Placental epithelial cell (primary cell): ENCODE results near the gene ESYT1. TPM values are rescaled to one million over a fixed set of nuclear protein-coding genes. Genes with fewer than 3 reads are reported as not detected.

ENCODE experiments used
- total RNA-seq: library from RNA; depleted of rRNA; stranded (reverse); fragments of >200 nt; gene quantifications from 2 replicates; pipeline ENCODE4 v1.2.3, GENCODE V29; 2012

ESYT1 gene, protein sequence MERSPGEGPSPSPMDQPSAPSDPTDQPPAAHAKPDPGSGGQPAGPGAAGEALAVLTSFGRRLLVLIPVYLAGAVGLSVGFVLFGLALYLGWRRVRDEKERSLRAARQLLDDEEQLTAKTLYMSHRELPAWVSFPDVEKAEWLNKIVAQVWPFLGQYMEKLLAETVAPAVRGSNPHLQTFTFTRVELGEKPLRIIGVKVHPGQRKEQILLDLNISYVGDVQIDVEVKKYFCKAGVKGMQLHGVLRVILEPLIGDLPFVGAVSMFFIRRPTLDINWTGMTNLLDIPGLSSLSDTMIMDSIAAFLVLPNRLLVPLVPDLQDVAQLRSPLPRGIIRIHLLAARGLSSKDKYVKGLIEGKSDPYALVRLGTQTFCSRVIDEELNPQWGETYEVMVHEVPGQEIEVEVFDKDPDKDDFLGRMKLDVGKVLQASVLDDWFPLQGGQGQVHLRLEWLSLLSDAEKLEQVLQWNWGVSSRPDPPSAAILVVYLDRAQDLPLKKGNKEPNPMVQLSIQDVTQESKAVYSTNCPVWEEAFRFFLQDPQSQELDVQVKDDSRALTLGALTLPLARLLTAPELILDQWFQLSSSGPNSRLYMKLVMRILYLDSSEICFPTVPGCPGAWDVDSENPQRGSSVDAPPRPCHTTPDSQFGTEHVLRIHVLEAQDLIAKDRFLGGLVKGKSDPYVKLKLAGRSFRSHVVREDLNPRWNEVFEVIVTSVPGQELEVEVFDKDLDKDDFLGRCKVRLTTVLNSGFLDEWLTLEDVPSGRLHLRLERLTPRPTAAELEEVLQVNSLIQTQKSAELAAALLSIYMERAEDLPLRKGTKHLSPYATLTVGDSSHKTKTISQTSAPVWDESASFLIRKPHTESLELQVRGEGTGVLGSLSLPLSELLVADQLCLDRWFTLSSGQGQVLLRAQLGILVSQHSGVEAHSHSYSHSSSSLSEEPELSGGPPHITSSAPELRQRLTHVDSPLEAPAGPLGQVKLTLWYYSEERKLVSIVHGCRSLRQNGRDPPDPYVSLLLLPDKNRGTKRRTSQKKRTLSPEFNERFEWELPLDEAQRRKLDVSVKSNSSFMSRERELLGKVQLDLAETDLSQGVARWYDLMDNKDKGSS
- total RNA-seq, result 100 and 157 TPM in 2 replicates

DNA sequence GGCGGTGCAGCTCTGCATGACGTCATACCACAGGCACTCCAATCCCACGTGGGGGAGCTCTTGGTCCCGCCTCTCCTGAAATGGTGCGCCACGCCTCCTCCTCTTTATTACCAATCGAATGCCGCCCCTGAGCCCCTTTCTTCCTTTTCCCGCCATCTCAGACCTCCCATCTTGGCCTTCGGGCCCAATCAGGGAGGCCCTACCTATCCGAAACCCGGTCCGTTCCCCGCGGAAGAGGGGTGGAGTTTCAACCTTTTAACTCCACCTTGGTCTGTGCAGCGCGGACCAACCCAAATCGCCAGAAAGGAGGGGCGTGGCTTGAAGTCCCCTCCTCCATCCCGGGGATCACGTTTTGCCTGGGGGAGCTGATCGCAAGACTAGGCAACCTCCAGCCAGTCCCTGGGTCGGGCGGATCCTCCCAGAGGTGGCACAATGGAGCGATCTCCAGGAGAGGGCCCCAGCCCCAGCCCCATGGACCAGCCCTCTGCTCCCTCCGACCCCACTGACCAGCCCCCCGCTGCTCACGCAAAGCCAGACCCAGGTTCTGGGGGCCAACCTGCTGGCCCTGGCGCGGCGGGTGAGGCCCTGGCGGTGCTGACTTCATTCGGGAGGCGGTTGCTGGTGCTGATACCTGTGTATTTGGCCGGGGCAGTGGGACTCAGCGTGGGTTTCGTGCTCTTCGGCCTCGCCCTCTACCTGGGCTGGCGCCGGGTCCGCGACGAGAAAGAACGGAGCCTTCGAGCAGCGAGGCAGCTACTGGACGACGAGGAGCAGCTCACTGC, at the start of gene ESYT1:
Gene ESYT1 (plus strand): TSS at position 380 of the 782 bp plus-strand sequence. CDS start 53 bp downstream, at position 433.

DNA sequence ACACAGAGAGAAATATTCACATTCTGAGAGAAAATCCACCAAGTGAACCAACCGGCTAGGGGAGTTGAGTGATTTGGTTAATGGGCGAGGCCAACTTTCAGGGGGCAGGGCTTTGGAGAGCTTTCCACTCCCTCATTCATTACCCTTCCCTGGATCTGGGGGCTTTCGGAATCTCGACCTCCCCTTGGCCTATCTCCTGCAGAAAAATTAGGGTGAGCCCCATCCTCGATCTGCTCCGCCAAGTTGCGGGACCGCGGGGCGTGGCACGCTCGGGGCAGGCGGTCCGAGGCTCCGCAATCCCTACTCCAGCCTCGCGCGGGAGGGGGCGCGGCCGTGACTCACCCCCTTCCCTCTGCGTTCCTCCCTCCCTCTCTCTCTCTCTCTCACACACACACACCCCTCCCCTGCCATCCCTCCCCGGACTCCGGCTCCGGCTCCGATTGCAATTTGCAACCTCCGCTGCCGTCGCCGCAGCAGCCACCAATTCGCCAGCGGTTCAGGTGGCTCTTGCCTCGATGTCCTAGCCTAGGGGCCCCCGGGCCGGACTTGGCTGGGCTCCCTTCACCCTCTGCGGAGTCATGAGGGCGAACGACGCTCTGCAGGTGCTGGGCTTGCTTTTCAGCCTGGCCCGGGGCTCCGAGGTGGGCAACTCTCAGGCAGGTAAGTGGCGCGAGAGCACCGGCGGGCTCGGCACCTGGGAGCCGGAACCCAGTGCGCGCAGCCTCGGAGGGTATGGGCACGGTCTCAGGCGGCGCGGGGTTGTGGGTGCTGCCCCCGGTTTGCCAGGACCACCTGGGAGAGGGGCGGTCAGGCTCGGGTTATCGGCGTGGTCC, 48.1 kb upstream of the ESYT1 start, which contains the start of gene ERBB3:
Gene ERBB3 (plus strand): TSS at position 443 of the 833 bp plus-strand sequence. CDS start 136 bp downstream, at position 579.

DNA sequence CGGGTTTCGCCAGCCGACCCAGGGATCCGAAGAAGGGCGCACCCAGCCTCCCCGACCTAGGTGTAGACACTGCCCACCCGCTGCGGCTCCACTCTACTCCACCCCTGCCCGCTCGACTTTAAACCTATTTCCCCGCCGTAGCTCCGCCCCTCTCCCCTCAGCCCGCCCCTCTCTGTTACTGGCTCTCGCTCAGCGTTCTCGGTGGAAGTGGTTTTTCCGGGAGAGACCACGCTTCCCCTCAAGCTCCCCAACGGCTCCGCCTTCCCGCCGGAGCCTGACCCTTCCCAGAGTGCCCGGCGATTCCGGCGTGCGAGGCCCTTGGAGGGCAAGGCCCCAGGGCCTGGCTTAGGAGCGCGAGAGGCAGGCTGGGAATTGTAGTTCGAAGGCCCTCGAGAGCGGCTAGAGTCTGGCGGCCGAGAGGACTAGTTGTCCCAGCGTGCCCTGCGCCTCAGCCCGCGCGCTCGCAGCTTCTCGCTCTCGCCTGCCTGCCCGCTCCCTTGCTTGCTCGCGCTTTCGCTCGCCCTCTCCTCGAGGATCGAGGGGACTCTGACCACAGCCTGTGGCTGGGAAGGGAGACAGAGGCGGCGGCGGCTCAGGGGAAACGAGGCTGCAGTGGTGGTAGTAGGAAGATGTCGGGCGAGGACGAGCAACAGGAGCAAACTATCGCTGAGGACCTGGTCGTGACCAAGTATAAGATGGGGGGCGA, 23.8 kb upstream of the ESYT1 start, which contains the start of gene PA2G4:
Gene PA2G4 (plus strand): TSS at position 451 of the 706 bp plus-strand sequence. CDS start 179 bp downstream, at position 630.

DNA sequence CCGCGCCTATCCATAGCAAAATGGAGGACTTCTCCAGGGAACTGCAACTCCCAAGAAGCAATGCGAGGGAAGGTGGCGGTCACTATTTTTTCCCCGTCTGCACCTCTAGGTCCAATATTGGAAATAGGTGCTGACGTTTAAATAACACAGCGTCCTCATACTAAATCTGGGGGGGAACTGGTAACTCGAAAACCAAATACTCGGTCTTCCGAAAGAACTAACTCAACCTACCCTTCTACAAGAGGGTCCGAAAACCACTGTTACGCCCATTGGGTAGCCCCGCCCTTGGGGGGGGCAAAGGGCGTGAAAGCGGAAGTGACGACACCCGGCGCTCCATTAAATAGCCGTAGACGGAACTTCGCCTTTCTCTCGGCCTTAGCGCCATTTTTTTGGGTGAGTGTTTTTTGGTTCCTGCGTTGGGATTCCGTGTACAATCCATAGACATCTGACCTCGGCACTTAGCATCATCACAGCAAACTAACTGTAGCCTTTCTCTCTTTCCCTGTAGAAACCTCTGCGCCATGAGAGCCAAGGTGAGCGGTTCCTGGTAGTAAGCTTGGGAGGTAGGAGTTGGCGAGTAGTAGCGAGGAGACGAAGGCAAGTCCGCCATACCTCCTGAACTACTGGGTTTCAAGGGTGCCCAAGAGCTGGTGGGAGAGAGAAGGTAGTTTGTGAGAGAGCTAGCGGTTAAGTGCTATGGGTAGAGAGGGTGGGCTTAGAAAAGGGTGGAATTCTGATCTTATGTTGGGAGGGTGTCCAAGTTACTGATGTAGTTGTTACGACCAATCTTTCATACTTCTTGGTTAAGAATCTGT, 11.6 kb upstream of the ESYT1 start, which contains the start of gene RPL41:
Gene RPL41 (plus strand): TSS at position 367 of the 815 bp plus-strand sequence.

DNA sequence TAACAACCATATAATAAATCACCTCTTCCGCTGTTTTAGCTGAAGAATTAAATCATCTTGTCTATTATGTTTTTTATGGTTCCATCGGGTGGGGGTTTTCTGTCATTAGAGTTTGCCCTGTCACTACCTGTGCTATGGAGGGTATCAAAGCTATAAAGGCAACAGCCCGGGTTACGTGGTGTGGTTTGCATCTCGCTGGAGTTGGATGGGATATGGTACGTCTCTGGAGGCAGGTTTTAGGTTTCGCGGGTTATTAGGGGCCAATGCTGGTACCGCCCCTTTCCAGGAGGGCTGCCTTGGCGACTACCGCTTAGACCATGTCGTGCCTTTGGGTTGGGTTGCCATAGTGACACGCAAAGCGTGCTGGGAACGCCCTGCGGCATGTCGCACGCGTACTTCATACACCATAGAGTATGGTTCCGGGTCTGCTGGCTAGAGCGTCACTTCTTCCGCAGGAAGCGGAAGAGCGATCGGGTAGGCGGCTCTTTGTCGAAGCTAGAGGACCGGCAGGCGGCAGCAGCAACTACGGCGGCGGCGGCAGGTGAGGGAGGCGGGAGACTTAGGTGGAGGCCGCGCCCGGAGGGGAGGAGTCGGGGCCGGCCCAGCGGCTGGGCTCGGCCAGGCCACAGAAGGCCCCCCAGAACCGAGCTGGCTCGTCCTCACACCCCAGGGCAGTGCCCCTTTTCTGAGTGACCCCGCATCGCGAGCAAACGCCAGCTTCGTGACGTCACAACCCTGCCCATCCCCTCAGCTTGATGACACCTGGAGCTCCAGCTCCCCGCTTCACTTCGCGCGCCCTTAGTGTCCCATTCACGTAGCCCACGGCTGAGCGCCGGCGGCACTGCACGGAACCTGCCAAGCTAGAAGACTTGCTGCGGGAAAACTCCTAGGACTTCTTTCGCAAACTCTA, 10.0 kb upstream of the ESYT1 start, which contains the start of gene ZC3H10:
Gene ZC3H10 (plus strand): TSS at position 489 of the 910 bp plus-strand sequence. CDS start 2,297 bp downstream, outside the sequence.

DNA sequence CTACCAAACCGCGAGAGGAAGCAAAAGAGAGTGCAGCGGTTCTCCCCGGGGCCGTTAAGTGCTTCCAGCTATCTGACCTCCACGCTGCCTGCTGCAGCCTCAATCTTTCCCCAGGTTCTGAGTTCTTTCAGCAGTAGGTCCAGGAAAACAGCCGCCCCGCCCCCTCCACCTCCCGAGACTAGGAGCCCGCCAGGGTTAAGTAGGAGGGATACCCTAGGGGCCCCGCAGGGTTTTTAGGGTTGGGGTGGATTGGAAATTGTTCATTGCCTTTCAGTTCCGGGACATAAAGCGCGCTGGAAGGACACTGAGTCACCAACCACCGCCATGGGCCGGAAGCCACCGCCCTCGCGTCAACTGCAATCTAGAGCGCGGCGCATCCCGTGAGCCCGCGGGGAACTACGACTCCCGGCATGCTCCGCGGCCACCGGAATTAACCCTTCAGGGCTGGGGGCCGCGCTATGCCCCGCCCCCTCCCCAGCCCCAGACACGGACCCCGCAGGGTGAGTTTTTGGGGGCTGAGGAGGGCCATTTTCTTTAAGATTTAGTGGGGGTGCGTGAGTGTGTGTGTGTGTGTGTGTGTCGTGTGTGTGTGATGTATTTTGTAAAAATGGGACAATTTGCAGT, 24.2 kb downstream of the ESYT1 start, which contains the start of gene MYL6B:
Gene MYL6B (plus strand): TSS at position 456 of the 624 bp plus-strand sequence. CDS start 1,332 bp downstream, outside the sequence.

DNA sequence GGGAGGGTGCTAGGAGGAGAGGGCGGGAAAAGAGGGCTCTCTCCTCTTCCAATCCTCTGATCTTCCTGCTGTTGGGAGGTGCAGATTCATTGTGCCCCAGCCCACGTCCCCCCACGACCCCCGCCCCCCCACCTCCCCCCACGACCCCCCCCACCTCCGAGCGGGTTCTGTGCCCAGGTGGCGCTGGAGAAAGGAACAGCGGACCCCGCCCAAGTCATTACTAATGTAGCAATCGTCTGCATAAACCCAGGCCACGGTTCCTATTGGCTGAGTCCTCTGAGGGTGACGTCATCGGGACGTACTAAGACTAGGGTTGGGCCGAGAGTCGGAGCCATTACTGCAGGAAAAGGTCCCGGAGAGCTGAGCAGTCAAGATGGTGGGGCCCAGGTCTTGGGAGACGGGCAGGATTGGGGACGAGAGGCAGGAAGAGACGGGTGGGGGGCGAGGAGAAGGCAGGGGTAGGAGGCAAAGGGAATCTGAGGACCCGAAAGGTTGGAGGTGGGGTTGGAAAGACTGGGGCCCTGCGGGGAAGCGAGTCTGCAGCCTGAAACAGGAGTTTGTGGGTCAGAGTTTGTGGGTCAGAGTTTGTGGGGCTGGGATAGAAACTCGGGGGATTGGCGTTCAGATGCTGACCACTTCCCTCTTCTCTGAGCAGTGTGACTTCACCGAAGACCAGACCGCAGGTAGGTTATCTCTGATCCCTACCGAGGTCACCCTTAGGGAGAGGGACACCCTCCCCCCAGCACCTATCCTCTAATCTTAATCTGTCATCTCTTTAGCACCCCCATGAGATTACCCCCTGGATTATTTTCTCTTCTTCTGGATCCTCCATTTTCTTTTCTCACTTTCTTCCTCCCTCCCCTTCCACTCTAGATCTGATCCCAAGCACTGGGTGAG, 30.2 kb downstream of the ESYT1 start, which contains the start of gene MYL6:
Gene MYL6 (plus strand): TSS at position 331 of the 897 bp plus-strand sequence. CDS start 43 bp downstream, at position 374.

DNA sequence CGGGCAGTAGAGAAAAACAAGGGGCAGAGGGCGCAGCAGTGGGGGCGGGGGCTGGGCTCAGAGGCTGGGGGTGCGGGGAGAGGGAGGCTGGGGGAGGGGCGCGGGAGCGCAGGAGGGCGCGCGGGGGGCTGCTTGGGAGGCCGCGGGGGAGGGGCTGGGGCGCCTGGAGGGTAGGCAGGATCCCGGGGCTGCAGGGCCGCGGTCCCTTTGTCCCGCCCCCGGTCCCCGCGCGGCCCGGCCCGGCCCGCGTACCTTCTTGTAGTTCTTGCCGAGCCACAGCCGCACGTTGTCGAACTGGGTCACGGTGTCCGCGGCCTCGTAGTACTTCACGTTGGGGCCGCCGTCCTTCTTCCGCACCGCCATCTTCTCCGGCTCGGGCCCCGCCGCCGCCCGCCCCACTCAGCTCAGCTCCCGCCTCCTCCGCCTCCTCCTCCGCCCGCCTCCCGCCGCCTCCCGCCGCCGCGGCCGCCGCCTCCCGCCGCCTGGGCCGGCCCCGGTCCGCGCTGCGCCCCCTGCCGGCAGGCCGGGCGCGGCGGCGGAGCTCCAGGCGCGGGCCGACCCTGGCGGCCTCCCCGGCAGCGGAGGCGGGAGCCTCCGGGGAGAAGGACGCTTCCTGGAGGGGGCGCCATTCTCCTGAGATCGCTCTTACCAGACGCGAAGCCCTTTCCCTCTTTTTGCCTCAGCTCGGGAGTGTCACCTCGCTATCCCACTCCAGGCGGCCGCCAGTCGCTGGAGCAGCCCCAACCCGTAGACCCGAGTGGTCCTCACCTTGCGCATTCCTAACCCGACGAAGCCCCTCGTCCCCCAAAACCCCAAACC, 61.2 kb downstream of the ESYT1 start, which contains the start of gene SMARCC2:
Gene SMARCC2 (minus strand): TSS at position 385 of the 819 bp plus-strand sequence. CDS start 22 bp downstream, at position 363.

Other genes starting within 250 kb of the ESYT1 start
- 20.7 and 33.4 TPM in 2 replicates for gene PYM1, start 200.4 kb upstream of the ESYT1 start, total RNA-seq
- 143 and 269 TPM in 2 replicates for gene DGKA, start 197.1 kb upstream of the ESYT1 start, total RNA-seq
- 2.1 and 7.1 TPM in 2 replicates for gene PMEL, start 162.2 kb upstream of the ESYT1 start, total RNA-seq
- gene CDK2, start 161.4 kb upstream of the ESYT1 start, total RNA-seq, result 50.5 and 62.8 TPM in 2 replicates
- 87.6 and 122 TPM in 2 replicates for gene RAB5B, start 154.2 kb upstream of the ESYT1 start, total RNA-seq
- 17.7 and 21.8 TPM in 2 replicates for gene SUOX, start 131.0 kb upstream of the ESYT1 start, total RNA-seq
- gene IKZF4, start 107.2 kb upstream of the ESYT1 start, total RNA-seq, result 0.79 and 2.1 TPM in 2 replicates
- 265 and 520 TPM in 2 replicates for gene RPS26, start 86.3 kb upstream of the ESYT1 start, total RNA-seq
- gene ERBB3, start 48.1 kb upstream of the ESYT1 start, total RNA-seq, result 51.7 and 74.6 TPM in 2 replicates
- 96.2 and 117 TPM in 2 replicates for gene PA2G4, start 23.7 kb upstream of the ESYT1 start, total RNA-seq
- 1,239 and 5,034 TPM in 2 replicates for gene RPL41, start 11.6 kb upstream of the ESYT1 start, total RNA-seq
- gene ZC3H10, start 10.0 kb upstream of the ESYT1 start, total RNA-seq, result 5.9 and 6.0 TPM in 2 replicates
- 53.4 and 63.1 TPM in 2 replicates for gene MYL6B, start 24.3 kb downstream of the ESYT1 start, total RNA-seq
- 928 and 1,710 TPM in 2 replicates for gene MYL6, start 30.1 kb downstream of the ESYT1 start, total RNA-seq
- gene SMARCC2, start 61.2 kb downstream of the ESYT1 start, total RNA-seq, result 43.6 and 75.4 TPM in 2 replicates
- gene RNF41, start 93.7 kb downstream of the ESYT1 start, total RNA-seq, result 67.9 and 98.9 TPM in 2 replicates
- 14.5 and 31.6 TPM in 2 replicates for gene NABP2, start 96.1 kb downstream of the ESYT1 start, total RNA-seq
- 0.39 TPM in 1 of 2 replicates, not detected in the other for gene SLC39A5, start 101.8 kb downstream of the ESYT1 start, total RNA-seq
- 26.7 and 53.0 TPM in 2 replicates for gene ANKRD52, start 130.1 kb downstream of the ESYT1 start, total RNA-seq
- 19.1 and 20.4 TPM in 2 replicates for gene COQ10A, start 138.7 kb downstream of the ESYT1 start, total RNA-seq
- gene CS, start 172.1 kb downstream of the ESYT1 start, total RNA-seq, result 101 and 133 TPM in 2 replicates
- gene CNPY2, start 187.7 kb downstream of the ESYT1 start, total RNA-seq, result 80.1 and 106 TPM in 2 replicates
- 25.2 and 42.8 TPM in 2 replicates for gene PAN2, start 205.7 kb downstream of the ESYT1 start, total RNA-seq
- 0.22 TPM in 1 of 2 replicates, not detected in the other for gene IL23A, start 210.6 kb downstream of the ESYT1 start, total RNA-seq
- 155 and 167 TPM in 2 replicates for gene STAT2, start 231.8 kb downstream of the ESYT1 start, total RNA-seq
- gene APOF, start 234.6 kb downstream of the ESYT1 start, total RNA-seq, result not detected in 2 replicates